OCI-LY1 (cell line): ENCODE measurements around the gene TAGLN.

Experiments used
- H2AFZ ChIP-seq: fragments of 200-600 bp; sonication (generic), shearing (Covaris generic); 2 replicates; pipeline ENCODE4 v1.6.0; 2014; ENCODE audit warnings: antibody characterized with exemption, mild to moderate bottlenecking, low read length
- H3F3A ChIP-seq: fragments of 200-600 bp; sonication (generic), shearing (Covaris generic); 2 replicates; pipeline ENCODE4 v1.6.0; 2014; ENCODE audit warnings: mild to moderate bottlenecking, antibody characterized with exemption, low read length, moderate library complexity; ENCODE audit not compliant: insufficient read depth
- H3K27ac ChIP-seq: fragments of 200-600 bp; sonication (generic); 2 replicates; pipeline ENCODE4 v1.5.1; 2014; ENCODE audit warnings: low read length, mixed run types, mild to moderate bottlenecking, low read depth; ENCODE audit not compliant: poor library complexity, severe bottlenecking
- H3K27me3 ChIP-seq: fragments of 200-600 bp; sonication (generic); 2 replicates; pipeline ENCODE4 v1.6.0; 2014; ENCODE audit warnings: antibody characterized with exemption, mild to moderate bottlenecking, low read length, moderate library complexity; ENCODE audit not compliant: insufficient read depth
- H3K36me3 ChIP-seq: fragments of 200-600 bp; sonication (generic); 2 replicates; pipeline ENCODE4 v1.6.1; 2014; ENCODE audit warnings: mild to moderate bottlenecking, antibody characterized with exemption, low read length, moderate library complexity, mixed read lengths; ENCODE audit not compliant: insufficient read depth
- H3K4me1 ChIP-seq: fragments of 200-600 bp; sonication (generic); 2 replicates; pipeline ENCODE4 v1.5.1; 2014; ENCODE audit warnings: mild to moderate bottlenecking, low read length, moderate library complexity; ENCODE audit not compliant: insufficient read depth, severe bottlenecking
- H3K4me2 ChIP-seq: fragments of 200-600 bp; sonication (generic), shearing (Covaris generic); 2 replicates; pipeline ENCODE4 v1.6.1; 2014; ENCODE audit warnings: low read length
- H3K4me3 ChIP-seq: fragments of 200-600 bp; sonication (generic); 2 replicates; pipeline ENCODE4 v1.5.1; 2014; ENCODE audit warnings: low read length, low read depth, mild to moderate bottlenecking, mixed read lengths; ENCODE audit not compliant: poor library complexity, severe bottlenecking
- H3K79me2 ChIP-seq: fragments of 200-600 bp; shearing (Covaris generic); 2 replicates; pipeline ENCODE4 v1.6.1; 2016; ENCODE audit warnings: mixed run types, low read length, mixed read lengths; ENCODE audit not compliant: insufficient read depth
- H3K9ac ChIP-seq: fragments of 200-600 bp; sonication (generic), shearing (Covaris generic); 2 replicates; pipeline ENCODE4 v1.6.1; 2014; ENCODE audit warnings: mild to moderate bottlenecking, low read length, mixed read lengths
- H3K9me2 ChIP-seq: fragments of 200-600 bp; sonication (generic), shearing (Covaris generic); 2 replicates; pipeline ENCODE4 v1.6.1; 2014; ENCODE audit warnings: low read depth, mild to moderate bottlenecking, low read length, mixed read lengths
- H3K9me3 ChIP-seq: fragments of 200-600 bp; shearing (Covaris generic); 2 replicates; pipeline ENCODE4 v1.6.1; 2014; ENCODE audit warnings: low read length, mixed read lengths
- H4K20me1 ChIP-seq: fragments of 200-600 bp; sonication (generic), shearing (Covaris generic); 2 replicates; pipeline ENCODE4 v1.6.0; 2016; ENCODE audit warnings: mild to moderate bottlenecking, low read length; ENCODE audit not compliant: insufficient read depth
- CTCF ChIP-seq: fragments of 200-600 bp; sonication (generic), shearing (Covaris generic); IDR thresholded peaks from 2 replicates; pipeline ENCODE4 v1.5.1; 2017; ENCODE audit warnings: mild to moderate bottlenecking, antibody characterized with exemption, low read length, moderate library complexity, mixed read lengths
- EZH2 ChIP-seq: fragments of 200-600 bp; sonication (generic), shearing (Covaris generic); IDR thresholded peaks from 2 replicates; pipeline ENCODE4 v1.8.0; 2017; ENCODE audit warnings: borderline replicate concordance, mixed run types, mild to moderate bottlenecking, antibody characterized with exemption, low read length, moderate library complexity, mixed read lengths

The TAGLN gene

GRCh38 chr11:117221775-117222517 lies 22.8 kb downstream of the TAGLN start:
- TF ChIP-seq CTCF (no peak), EZH2 (no peak)
- Histone ChIP-seq H3K4me2 (no peak overlapping the region), H3K36me3 (peaks cover 70% of the 10 kb centered on the region)

GRCh38 chr11:117222991-117223740 lies 24.0 kb downstream of the TAGLN start:
- H3K9ac ChIP-seq: no peak overlapping the region
- TF ChIP-seq EZH2: no peak
- no peak for TF ChIP-seq CTCF
- H2AFZ ChIP-seq: no peak overlapping the region
- no peaks in the 10 kb centered on the region for H3K4me1 ChIP-seq
- H3K27me3 ChIP-seq: no peaks in the 10 kb centered on the region
- no peak overlapping the region for H3K4me3 ChIP-seq
- no peaks in the 10 kb centered on the region for H3F3A ChIP-seq
- H3K27ac ChIP-seq: no peak overlapping the region
- H4K20me1 ChIP-seq: no peaks in the 10 kb centered on the region
- H3K9me2 ChIP-seq: no peaks in the 10 kb centered on the region
- H3K36me3 ChIP-seq: peaks cover 70% of the 10 kb centered on the region
- H3K79me2 ChIP-seq: no peaks in the 10 kb centered on the region
- H3K4me2 ChIP-seq: no peak overlapping the region
- no peaks in the 10 kb centered on the region for H3K9me3 ChIP-seq

More at GRCh38 chr11:117221775-117222517, 22.8 kb downstream of the TAGLN start:
- Histone ChIP-seq H3K27ac (no peak overlapping the region), H3K9ac (no peak overlapping the region), H4K20me1 (no peaks in the 10 kb centered on the region), H3K9me2 (no peaks in the 10 kb centered on the region), H3K27me3 (no peaks in the 10 kb centered on the region), H3K9me3 (no peaks in the 10 kb centered on the region), H3F3A (no peaks in the 10 kb centered on the region), H3K4me3 (no peak overlapping the region), H3K4me1 (no peaks in the 10 kb centered on the region), H3K79me2 (no peaks in the 10 kb centered on the region), H2AFZ (no peak overlapping the region)

- peaks cover 65% of the 10 kb centered on the region for H3K36me3 ChIP-seq
- no peaks in the 10 kb centered on the region for H4K20me1 ChIP-seq
- H3K4me3 ChIP-seq: no peak overlapping the region
These were observed 24.8 kb downstream of the TAGLN start for GRCh38 chr11:117223741-117224689.

More at GRCh38 chr11:117223741-117224689, 24.8 kb downstream of the TAGLN start:
- Histone ChIP-seq H3K9me2 (no peaks in the 10 kb centered on the region), H3K27me3 (no peaks in the 10 kb centered on the region), H3K79me2 (no peaks in the 10 kb centered on the region), H3K9ac (no peak overlapping the region), H3K27ac (no peak overlapping the region), H3F3A (no peaks in the 10 kb centered on the region), H2AFZ (no peak overlapping the region), H3K4me2 (no peak overlapping the region), H3K4me1 (no peaks in the 10 kb centered on the region), H3K9me3 (no peaks in the 10 kb centered on the region)
- TF ChIP-seq EZH2: no peak
- no peak for TF ChIP-seq CTCF
